NCI-H128 (cell line): ENCODE data around the gene OR8D1.
"Not testable (repeated sequence)": the region's sequence is repeated elsewhere in the genome, so short reads cannot be mapped to it uniquely, and the experiment has no call there.

Source experiments
- DNase-seq: peaks from one replicate; lab custom pipeline; 2025; ENCODE audit not compliant: unreplicated experiment; lab: John Stamatoyannopoulos, UW

OR8D1 gene

GRCh38 chr11:124294687-124295086, 19.1 kb downstream of the OR8D1 start:
- DNase-seq, result no peak

- DNase-seq, result no peak
Observed at GRCh38 chr11:124285610-124286344, 28.0 kb downstream of the OR8D1 start.

GRCh38 chr11:124278261-124278660, 35.5 kb downstream of the OR8D1 start:
- no peak for DNase-seq

GRCh38 chr11:124277804-124278203, 35.9 kb downstream of the OR8D1 start:
- DNase-seq, result no peak

GRCh38 chr11:124277207-124277606, 36.5 kb downstream of the OR8D1 start:
- DNase-seq, result no peak

- DNase-seq, result no peak
Observed at GRCh38 chr11:124276081-124276480, 37.7 kb downstream of the OR8D1 start.

GRCh38 chr11:124274000-124274399, 39.7 kb downstream of the OR8D1 start:
- DNase-seq, result no peak

- not testable (repeated sequence) for DNase-seq
Observed at GRCh38 chr11:124270886-124271285, 42.9 kb downstream of the OR8D1 start.

- not testable (repeated sequence) for DNase-seq
Observed at GRCh38 chr11:124265041-124265440, 48.7 kb downstream of the OR8D1 start.

GRCh38 chr11:124256076-124256475, 57.7 kb downstream of the OR8D1 start, which contains the start of gene OR8G5:
OR8G5 (plus strand) TSS chr11:124256376; CDS start chr11:124264932, 8,556 bp downstream.
- no peak for DNase-seq
